ENCODE measurements around the gene SLC22A14. TPM values are rescaled to one million over a fixed set of nuclear protein-coding genes. Genes with fewer than 3 reads are reported as not detected.

The SLC22A14 gene
- total and polyA plus RNA-seq, 9 of the 15 experiments (the other 6 are each of a cell fraction or from before 2014, with no cell fraction given) = 0.03 to 0.07 TPM; not detected in 7

GRCh38 chr3:38359038-38359437, 76.9 kb downstream of the SLC22A14 start:
- POLR2A ChIA-PET = interaction anchor here (0.6 to 0.8 kb wide), 2 partner anchors 10 to 222 kb away, joined by 3 to 4 read pairs; partner anchors contain the start of gene ACAA1
- no peak overlapping the region for H2AFZ ChIP-seq (ENCODE audit: low read depth, low read length)
- DNase-seq (ENCODE audit: extremely low read depth in 1 of 4, low spot score in 3 of 4) = no peak
- TF ChIP-seq KAT8 (IDR thresholded peaks at IDR 0.05; ENCODE audit: low read depth) = no peak
- no peak for TF ChIP-seq ZNF778 (CRISPR knock-in tag; IDR thresholded peaks at IDR 0.05)
- no peak for TF ChIP-seq SRSF9 (IDR thresholded peaks at IDR 0.05; ENCODE audit: borderline replicate concordance, low read depth, low read length)
- no peak for TF ChIP-seq NFE2L1 (tag; IDR thresholded peaks at IDR 0.05; ENCODE audit: borderline replicate concordance, low read depth)
- TF ChIP-seq BCLAF1 (IDR thresholded peaks at IDR 0.05; ENCODE audit: borderline replicate concordance in 1 of 2, control insufficient read depth in 1 of 2, low read depth in 2 of 2, low read length in 1 of 2) = no peak
- no peak for TF ChIP-seq PHTF2 (CRISPR knock-in tag; IDR thresholded peaks at IDR 0.05)
- no peak for TF ChIP-seq ZBED1 (IDR thresholded peaks at IDR 0.05)
- TF ChIP-seq ZNF586 (CRISPR knock-in tag; conservative IDR thresholded peaks at IDR 0.05) = no peak
- no peak for TF ChIP-seq GATAD2B (IDR thresholded peaks at IDR 0.05; ENCODE audit: borderline replicate concordance)
- TF ChIP-seq SIN3A (IDR thresholded peaks at IDR 0.05; ENCODE audit: borderline replicate concordance in 2 of 2, control insufficient read depth in 1 of 2, low read depth in 2 of 2, low read length in 2 of 2) = no peak
- no peaks in the 10 kb centered on the region; the same call in 1 of the 2 replicates for H4K20me1 ChIP-seq (replicated peaks; ENCODE audit: control insufficient read depth, insufficient read depth, low read length)
- H3K4me2 ChIP-seq (ENCODE audit: insufficient read depth, low read length) = no peak overlapping the region
- FAIRE-seq = no peak
- no peak overlapping the region for H3K27ac ChIP-seq (ENCODE audit: extremely low read depth, low read depth, low read length)
- CTCF ChIA-PET (ENCODE audit: low intra/inter-chr PET ratio) = no interaction called here
- no peak for ATAC-seq
- BruUV-seq (replicated peaks) = no TSS peak
- no peak overlapping the region for H3K4me3 ChIP-seq
- H3K9me3 ChIP-seq (replicated peaks; ENCODE audit: control insufficient read depth, insufficient read depth, low read depth, low read length) = no peaks in the 10 kb centered on the region
- 91% methylated on average over 6 of the region's 6 CpGs for WGBS (ENCODE audit: insufficient coverage, low coverage, missing lambda C conversion rate)
- H3K27me3 ChIP-seq (ENCODE audit: control insufficient read depth in 2 of 2, insufficient read depth in 2 of 2, low read length in 2 of 2) = no peaks in the 10 kb centered on the region
- H3K4me1 ChIP-seq (replicated peaks in 1 of 2; ENCODE audit: control insufficient read depth in 2 of 2, insufficient read depth in 2 of 2, low read length in 2 of 2) = no peaks in the 10 kb centered on the region
- no peak overlapping the region for H3K9ac ChIP-seq (ENCODE audit: insufficient read depth in 1 of 2, low read depth in 2 of 2, low read length in 2 of 2)
- intact Hi-C loops (cut with micrococcal nuclease) = no loop called here
- H3K9me1 ChIP-seq (ENCODE audit: control insufficient read depth, insufficient read depth, low read length) = no peaks in the 10 kb centered on the region
- H3K79me2 ChIP-seq (ENCODE audit: control insufficient read depth, insufficient read depth, low read length) = peaks cover 17% of the 10 kb centered on the region; the same call in 2 of the 3 replicates
- peaks cover 82% of the 10 kb centered on the region for H3K36me3 ChIP-seq (ENCODE audit: control insufficient read depth, insufficient read depth, low read length)
- in situ Hi-C loops (cut with MboI) = no loop called here

Measured in K562 (cell line).